Measurements from ENCODE around the gene ADSS1.
A peak's percentile ranks its signal among the peaks of the same experiment; 100 is the strongest.

ADSS1 gene

DNA sequence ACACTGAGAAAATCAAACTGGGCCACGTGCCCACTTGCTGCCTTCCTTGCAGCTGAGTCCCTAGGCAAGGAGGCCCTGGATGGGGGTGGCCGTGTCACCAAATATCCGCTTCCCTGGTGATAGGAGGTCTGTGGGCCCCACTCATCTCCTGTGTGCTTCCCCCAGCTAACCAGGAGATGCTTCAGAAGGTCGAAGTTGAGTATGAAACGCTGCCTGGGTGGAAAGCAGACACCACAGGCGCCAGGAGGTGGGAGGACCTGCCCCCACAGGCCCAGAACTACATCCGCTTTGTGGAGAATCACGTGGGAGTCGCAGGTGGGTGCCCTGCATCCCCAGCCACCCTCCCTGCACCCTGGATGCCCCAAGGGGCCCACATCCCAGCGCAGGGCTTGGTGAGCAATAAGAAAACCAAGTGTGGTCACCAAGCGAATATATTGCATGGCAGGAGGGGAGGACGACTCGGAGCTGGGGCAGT, 22.1 kb downstream of the ADSS1 start:
- peak overlapping the region; percentile 67 for H3K27ac ChIP-seq
- TF ChIP-seq CTCF (IDR thresholded peaks at IDR 0.05), result no peak
- no peak for TF ChIP-seq ZFX (IDR thresholded peaks at IDR 0.05; ENCODE audit: borderline replicate concordance)

DNA sequence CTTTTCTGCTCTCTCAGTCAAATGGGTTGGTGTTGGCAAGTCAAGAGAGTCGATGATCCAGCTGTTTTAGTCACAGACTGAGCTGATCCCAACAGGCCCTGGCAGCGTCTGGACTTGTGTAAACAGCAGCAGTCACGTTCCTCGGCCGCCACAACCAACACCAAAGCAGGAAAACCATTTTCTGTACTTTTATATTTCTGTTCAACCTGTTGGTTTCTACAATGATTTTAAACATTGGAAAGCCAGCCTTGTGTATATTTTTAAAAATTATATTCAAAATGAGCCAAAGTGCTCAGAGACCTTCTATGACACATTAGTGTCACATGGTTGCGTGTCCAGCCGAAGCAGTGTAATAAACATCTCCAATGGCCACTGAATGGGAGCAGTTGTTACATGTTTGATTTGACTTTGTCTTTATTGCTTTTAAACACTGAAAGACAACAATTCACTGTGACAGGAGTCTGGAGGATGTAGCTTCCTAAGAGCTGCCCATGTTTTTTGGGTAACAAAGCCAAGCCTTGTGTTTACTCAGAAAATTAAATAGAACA, 23.0 kb downstream of the ADSS1 start:
- TF ChIP-seq ZFX (IDR thresholded peaks at IDR 0.05; ENCODE audit: borderline replicate concordance) (no peak), CTCF (IDR thresholded peaks at IDR 0.05) (no peak)
- peak overlapping the region; percentile 67 for H3K27ac ChIP-seq

GRCh38 chr14:104747876-104748275, 23.8 kb downstream of the ADSS1 start:
- TF ChIP-seq CTCF (IDR thresholded peaks at IDR 0.05), result no peak
- no peak for TF ChIP-seq ZFX (IDR thresholded peaks at IDR 0.05; ENCODE audit: borderline replicate concordance)
- H3K27ac ChIP-seq, result peak overlapping the region; percentile 67

DNA sequence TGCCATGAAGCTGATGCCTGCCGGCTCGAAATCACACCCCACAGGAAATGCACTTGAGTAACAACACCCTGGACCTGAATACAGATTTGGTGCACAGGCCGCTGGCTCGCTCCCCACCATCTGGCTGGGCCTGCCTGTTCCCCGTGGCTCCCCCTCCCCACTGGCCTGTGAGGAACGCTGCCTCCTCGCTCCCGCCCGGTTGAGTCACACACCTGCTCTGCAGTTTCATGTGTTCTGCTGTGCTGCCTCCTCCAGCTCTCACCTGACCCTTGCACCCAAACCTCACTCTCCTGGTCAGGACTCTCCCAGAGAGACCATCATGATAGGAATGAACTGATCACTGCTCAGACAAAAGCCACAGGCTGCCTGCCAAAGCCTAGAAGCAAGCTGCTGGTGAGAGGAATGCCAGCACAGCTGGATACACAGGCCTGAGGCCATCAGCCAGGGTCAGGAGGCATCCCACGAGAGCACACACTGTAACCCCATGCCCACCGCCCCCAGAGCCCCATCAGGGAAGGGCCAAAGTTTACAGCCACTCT, 25.2 kb downstream of the ADSS1 start:
- no peak overlapping the region for H3K27ac ChIP-seq
- TF ChIP-seq CTCF (IDR thresholded peaks at IDR 0.05) (no peak), ZFX (IDR thresholded peaks at IDR 0.05; ENCODE audit: borderline replicate concordance) (no peak)

GRCh38 chr14:104750056-104750752, 26.2 kb downstream of the ADSS1 start:
- no peak for TF ChIP-seq CTCF (IDR thresholded peaks at IDR 0.05)
- TF ChIP-seq ZFX (IDR thresholded peaks at IDR 0.05; ENCODE audit: borderline replicate concordance), result no peak
- peak overlapping the region; percentile 94; the same call in 1 of the 2 replicates for H3K27ac ChIP-seq

DNA sequence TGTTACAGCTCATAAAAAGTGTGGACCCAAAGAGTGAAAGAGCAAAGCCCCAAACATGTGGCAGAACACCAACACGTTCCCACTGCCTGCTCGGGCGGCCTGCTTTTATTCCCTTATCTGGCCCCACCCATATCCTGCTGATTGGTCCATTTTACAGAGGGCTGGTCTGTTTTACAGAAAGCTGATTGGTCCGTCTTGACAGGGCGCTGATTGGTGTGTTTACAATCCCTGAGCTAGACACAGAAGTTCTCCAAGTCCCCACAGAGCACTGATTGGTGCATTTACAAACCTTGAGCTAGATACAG, 26.7 kb downstream of the ADSS1 start:
- H3K27ac ChIP-seq, result peak overlapping the region; percentile 94; the same call in 1 of the 2 replicates

- TF ChIP-seq ZFX (IDR thresholded peaks at IDR 0.05; ENCODE audit: borderline replicate concordance) (no peak), CTCF (IDR thresholded peaks at IDR 0.05) (peak; percentile 75)
- peak overlapping the region; percentile 94 for H3K27ac ChIP-seq
These were observed 27.8 kb downstream of the ADSS1 start for GRCh38 chr14:104751539-104752422.
